B cell (primary cell): ENCODE data around the gene TCERG1L.

ENCODE experiments used
- EZH2 ChIP-seq: IDR thresholded peaks from 2 replicates; pipeline ENCODE4 v1.6.1; 2012; ENCODE audit warnings: borderline replicate concordance, low read depth, mild to moderate bottlenecking, moderate library complexity, low read length; ENCODE audit not compliant: insufficient read depth, poor library complexity, severe bottlenecking
- TF ChIP-seq, protein P1 (sequence below): fragments of 200-600 bp; IDR thresholded peaks from one replicate; pipeline ENCODE4 v1.8.0; 2022; ENCODE audit warnings: antibody characterized with exemption, mild to moderate bottlenecking

DNA sequence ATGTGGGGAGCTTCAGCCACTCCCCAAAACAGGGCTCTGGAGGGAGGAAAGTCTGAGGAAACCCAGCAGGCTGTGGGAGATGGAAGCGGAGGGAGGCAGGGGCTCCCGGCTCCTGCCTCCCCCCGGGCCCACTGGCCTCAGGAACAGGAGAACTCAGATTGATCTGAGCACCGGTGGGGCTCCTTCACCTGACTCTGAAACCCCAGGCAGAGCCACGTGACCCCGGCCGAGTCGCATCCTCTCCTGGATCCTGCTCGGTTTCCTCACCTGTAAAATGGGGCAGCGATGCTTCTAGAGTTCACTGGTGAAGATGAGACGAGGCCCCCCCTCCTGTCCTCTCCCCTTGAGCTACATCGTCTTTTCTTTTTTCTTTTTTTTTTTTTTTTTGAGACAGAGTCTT lies 33.6 kb downstream of the TCERG1L start:
- TF ChIP-seq, protein P1, sequence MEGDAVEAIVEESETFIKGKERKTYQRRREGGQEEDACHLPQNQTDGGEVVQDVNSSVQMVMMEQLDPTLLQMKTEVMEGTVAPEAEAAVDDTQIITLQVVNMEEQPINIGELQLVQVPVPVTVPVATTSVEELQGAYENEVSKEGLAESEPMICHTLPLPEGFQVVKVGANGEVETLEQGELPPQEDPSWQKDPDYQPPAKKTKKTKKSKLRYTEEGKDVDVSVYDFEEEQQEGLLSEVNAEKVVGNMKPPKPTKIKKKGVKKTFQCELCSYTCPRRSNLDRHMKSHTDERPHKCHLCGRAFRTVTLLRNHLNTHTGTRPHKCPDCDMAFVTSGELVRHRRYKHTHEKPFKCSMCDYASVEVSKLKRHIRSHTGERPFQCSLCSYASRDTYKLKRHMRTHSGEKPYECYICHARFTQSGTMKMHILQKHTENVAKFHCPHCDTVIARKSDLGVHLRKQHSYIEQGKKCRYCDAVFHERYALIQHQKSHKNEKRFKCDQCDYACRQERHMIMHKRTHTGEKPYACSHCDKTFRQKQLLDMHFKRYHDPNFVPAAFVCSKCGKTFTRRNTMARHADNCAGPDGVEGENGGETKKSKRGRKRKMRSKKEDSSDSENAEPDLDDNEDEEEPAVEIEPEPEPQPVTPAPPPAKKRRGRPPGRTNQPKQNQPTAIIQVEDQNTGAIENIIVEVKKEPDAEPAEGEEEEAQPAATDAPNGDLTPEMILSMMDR = no peak
- TF ChIP-seq EZH2 = no peak
